Measurements from ENCODE around the gene PLEKHF1. TPM values are rescaled to one million over a fixed set of nuclear protein-coding genes. Genes with fewer than 3 reads are reported as not detected.

The PLEKHF1 gene
- polyA plus RNA-seq, 6 donors from 2014 or later, result 1.9 to 5.8 (median 2.7) TPM

DNA sequence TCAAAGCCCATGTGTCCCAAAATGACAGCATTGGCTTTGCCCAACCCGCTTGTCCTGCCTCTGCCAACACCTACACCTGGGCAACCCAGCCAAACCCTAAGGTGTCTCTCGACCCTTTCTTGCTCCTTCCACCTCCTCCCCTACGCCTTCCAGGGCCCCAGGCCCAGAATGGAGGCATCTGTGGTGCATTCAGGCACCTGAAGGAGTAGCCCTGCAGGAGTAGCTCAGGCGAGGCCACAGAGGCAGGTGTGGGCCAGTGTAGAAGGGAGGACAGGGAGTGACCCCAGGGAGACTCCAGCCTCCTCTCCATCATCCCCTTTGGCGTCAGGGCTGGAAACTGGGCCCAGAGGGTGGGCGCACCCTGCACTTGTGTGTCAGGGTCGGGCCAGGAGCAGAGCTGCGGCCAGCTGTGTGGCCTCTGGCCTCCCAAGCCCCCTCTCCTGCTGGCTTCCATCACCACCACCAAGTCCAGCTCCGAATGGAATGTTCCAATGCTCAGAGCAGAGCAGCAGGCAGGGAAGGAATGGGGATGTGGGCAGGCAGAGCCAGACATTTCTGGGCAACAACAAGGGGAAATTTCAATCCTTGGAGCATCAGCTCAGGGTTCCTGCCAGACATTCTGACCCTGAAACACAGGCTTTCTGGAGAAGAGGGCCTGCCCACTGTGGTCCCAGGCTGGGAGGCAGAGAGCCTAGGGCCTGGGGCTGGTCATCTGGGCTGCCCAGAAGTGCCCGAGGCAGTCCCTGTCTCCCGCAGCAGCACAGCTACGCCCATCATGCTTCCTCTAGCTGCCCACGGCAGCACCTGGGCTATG is 16.4 kb downstream of the PLEKHF1 start:
- no peaks in the 10 kb centered on the region for H3K36me3 Mint-ChIP-seq
- ATAC-seq (ENCODE audit: low read depth in 2 of 2), result no peak
- H3K27ac Mint-ChIP-seq, result peak overlapping the region in 4 of 6 donors; percentile 72 to 92 (median 86)
- no peak for DNase-seq
- H3K4me3 Mint-ChIP-seq, result peak overlapping the region in 4 of 8 donors; percentile 36 to 78 (median 56)
- H3K4me1 Mint-ChIP-seq, result peaks cover 17 to 40% (median 23%) of the 10 kb centered on the region in 3 donors
- no peaks in the 10 kb centered on the region for H3K9me3 Mint-ChIP-seq
- H3K27me3 Mint-ChIP-seq, result peaks cover 0 to 7% (median 0%) of the 10 kb centered on the region in 3 donors

DNA sequence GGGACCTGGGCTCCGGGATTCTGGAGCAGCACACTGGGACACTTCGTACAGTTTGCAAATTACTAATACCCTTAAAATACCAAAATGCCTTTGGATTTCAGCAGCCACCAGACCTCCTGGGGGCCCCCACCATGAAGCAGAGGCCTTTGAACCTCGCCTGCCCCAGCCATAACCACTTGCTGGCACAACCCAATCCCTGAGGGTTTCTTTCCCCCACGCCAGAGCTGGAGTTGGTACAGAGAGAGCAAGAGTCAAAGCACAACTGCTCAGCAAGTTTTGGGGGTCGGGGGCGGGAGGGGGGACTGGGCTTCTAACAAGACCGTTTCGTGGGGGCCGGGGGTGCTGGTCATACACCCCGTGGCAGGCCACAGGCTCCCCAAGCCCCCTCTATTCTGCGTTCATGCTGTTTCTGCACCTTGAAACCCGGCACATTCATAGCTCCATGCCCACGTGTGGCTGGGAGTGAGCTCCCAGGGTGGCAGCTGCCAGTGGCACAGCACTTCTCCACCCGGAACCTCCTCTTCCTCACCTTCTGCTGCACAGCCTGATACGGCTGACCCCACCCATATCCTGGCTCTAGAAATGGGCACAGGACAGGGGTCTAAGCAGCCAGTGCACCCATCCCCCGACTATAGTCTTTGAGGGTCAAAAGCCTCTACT is 17.1 kb downstream of the PLEKHF1 start:
- Mint-ChIP-seq H3K36me3 (no peaks in the 10 kb centered on the region), H3K27me3 (peaks cover 0 to 7% (median 6%) of the 10 kb centered on the region in 3 donors), H3K4me3 (peak overlapping the region in 1 of 8 donors; percentile 63), H3K27ac (peak overlapping the region in 2 of 6 donors; percentile 57 to 70), H3K9me3 (peaks cover 0 to 1% (median 0%) of the 10 kb centered on the region in 7 donors), H3K4me1 (peaks cover 14 to 35% (median 23%) of the 10 kb centered on the region in 3 donors)
- DNase-seq, result no peak
- ATAC-seq (ENCODE audit: low read depth in 2 of 2), result no peak

DNA sequence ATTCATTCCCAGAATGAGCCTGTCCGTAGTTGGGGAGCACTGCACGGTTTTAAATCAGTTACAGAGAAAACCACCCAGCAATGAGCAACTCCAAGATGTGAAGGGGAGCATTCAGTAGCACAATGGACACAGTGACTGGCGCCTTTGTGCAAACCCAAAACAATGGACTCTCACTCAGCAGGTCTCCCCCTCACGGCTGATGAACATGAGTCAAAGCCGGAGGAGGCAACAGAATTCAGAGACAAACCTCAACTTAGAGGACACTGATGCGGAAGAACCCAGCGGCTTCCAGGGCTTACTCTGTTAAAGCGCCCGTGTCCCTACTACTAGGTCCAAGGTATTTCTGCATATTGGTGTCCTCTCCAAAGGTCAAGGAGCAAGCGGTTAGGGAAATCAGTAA is 17.7 kb downstream of the PLEKHF1 start:
- no peaks in the 10 kb centered on the region for H3K36me3 Mint-ChIP-seq
- DNase-seq (no peak), ATAC-seq (ENCODE audit: low read depth in 2 of 2) (no peak)
- H3K27me3 Mint-ChIP-seq, result peaks cover 0 to 7% (median 6%) of the 10 kb centered on the region in 3 donors
- peaks cover 0 to 1% (median 0%) of the 10 kb centered on the region in 7 donors for H3K9me3 Mint-ChIP-seq
- peak overlapping the region in 2 of 6 donors; percentile 15 to 57 for H3K27ac Mint-ChIP-seq
- no peak overlapping the region for H3K4me3 Mint-ChIP-seq
- H3K4me1 Mint-ChIP-seq, result peaks cover 14 to 35% (median 23%) of the 10 kb centered on the region in 3 donors

DNA sequence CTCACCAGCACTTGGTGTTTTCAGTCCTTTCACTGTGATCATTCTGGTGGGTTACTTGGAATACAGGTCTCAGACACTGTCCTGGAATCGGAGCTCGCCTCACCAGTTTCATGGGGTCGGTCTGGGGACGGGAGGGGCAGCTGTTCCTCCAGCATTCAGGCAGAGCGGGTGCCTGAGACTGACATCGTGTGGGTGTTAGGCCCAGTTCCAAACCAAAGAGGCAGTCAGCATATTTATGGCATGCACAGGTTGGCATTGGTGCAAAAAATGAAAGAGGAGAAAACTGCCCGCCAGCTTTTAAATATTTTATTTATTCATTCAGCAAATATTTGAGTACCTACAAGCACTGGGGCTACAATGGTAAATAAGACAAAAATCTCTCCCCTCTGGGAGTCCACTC is 20.1 kb downstream of the PLEKHF1 start:
- DNase-seq (no peak), ATAC-seq (ENCODE audit: low read depth in 2 of 2) (no peak)
- H3K4me1 Mint-ChIP-seq, result peaks cover 8 to 25% (median 18%) of the 10 kb centered on the region in 3 donors
- peaks cover 0 to 4% (median 0%) of the 10 kb centered on the region in 7 donors for H3K9me3 Mint-ChIP-seq
- no peak overlapping the region for H3K27ac Mint-ChIP-seq
- peaks cover 0 to 6% of the 10 kb centered on the region in 2 donors for H3K36me3 Mint-ChIP-seq
- H3K27me3 Mint-ChIP-seq, result peaks cover 0 to 7% (median 6%) of the 10 kb centered on the region in 3 donors
- H3K4me3 Mint-ChIP-seq, result no peak overlapping the region

DNA sequence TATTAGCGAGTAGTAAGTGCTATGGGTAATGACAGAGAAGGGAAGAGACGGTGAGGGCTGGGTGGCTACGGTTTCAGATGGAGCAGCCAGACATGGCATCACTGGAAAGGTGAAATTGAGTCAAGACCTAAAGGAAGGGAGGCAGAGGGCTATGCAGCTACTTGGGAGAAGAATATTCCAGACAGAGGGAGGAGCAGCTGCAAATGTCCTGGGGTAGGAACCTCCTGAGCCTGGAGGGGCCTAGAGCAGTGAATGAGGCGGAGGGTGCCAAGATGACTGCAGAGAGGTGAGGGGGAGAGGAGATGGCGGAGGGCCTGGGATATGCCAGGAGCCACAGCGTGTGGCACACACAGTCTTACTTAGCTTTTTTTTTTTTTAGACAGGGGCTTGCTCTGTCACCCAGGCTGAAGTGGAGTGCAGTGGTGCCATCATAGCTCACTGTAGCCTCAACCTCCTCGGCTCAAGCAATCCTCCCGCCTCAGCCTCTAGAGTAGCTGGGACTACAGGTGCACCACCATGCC is 21.1 kb downstream of the PLEKHF1 start:
- ATAC-seq (ENCODE audit: low read depth in 2 of 2), result no peak

DNA sequence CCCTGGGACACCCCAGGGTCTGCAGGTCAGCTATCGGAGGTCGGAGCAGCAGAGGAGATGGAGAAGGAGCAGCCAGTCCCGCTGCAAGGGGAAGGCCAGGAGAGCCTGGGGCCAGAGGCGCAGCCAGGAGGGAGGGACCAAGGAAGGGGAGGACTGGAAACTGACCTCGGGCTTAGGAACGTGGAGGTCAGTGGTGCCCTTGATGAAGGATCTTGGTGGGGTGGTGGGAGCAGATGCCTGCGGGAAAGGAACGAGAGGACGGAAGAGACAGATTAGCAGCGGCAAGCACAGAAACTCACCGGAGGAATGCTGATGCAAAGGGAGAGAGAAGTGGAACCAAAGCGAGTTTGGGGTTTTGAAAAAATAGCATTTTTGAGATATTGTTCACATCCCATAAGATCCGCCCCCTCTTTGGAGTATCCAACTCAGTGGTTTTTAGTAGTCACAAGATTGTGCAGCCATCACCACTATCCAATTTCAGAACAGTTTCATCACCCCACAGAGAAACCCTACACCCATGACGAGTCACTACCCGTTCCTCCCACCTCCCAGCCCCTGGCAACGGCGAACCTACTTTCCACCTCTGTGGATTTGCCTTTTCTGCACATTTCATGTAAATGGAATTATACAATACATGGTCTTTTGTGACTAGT is 22.1 kb downstream of the PLEKHF1 start:
- peak overlapping the region in 2 of 6 donors; percentile 39 to 57 for H3K27ac Mint-ChIP-seq
- H3K9me3 Mint-ChIP-seq, result peaks cover 0 to 4% (median 0%) of the 10 kb centered on the region in 7 donors
- H3K27me3 Mint-ChIP-seq, result peaks cover 0 to 7% (median 6%) of the 10 kb centered on the region in 3 donors
- H3K36me3 Mint-ChIP-seq, result peaks cover 0 to 6% of the 10 kb centered on the region in 2 donors
- DNase-seq (no peak), ATAC-seq (ENCODE audit: low read depth in 2 of 2) (no peak)
- H3K4me1 Mint-ChIP-seq, result peaks cover 0 to 18% (median 11%) of the 10 kb centered on the region in 3 donors
- no peak overlapping the region for H3K4me3 Mint-ChIP-seq

More for the DNA sequence above, 21.1 kb downstream of the PLEKHF1 start:
- H3K27ac Mint-ChIP-seq, result peak overlapping the region in 1 of 6 donors; percentile 14
- peaks cover 0 to 4% (median 0%) of the 10 kb centered on the region in 7 donors for H3K9me3 Mint-ChIP-seq
- peaks cover 0 to 7% (median 6%) of the 10 kb centered on the region in 3 donors for H3K27me3 Mint-ChIP-seq
- no peak for DNase-seq
- peaks cover 0 to 6% of the 10 kb centered on the region in 2 donors for H3K36me3 Mint-ChIP-seq
- H3K4me1 Mint-ChIP-seq, result peaks cover 2 to 19% (median 15%) of the 10 kb centered on the region in 3 donors
- H3K4me3 Mint-ChIP-seq, result no peak overlapping the region

DNA sequence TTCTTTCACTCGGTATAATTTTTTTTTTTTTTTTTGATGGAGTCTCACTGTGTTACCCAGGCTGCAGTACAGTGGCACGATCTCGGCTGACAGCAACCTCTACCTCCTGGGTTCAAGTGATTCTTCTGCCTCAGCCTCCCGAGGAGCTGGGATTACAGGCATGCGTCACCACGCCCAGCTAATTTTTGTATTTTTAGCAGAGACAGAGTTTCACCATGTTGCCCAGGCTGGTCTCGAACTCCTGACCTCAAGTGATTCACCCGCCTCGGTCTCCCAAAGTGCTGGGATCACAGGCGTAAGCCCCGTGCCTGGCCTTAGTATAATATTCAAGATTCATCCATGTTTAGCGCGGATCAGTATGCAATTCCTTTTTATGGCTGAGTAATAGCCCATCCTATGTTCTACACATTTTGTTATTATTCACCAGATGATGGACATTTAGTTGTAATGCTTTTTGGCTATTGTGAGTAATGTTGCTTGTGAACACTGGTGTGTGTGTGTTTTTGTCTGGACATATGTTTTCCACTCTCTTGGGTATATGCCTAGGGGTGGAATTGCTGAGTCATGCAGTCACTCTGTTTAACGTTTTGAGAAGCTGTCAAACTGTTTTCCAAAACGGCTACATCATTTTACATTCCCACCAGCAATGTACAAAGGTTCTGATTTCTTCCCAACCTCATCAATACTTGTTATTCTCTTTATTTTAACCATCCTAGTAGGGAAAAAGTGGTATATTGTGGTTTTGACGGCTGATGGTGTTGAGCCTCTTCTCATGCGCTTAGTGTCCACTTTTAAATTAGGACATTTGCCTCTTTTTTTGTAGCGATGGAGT is 22.9 kb downstream of the PLEKHF1 start:
- DNase-seq (no peak), ATAC-seq (ENCODE audit: low read depth in 2 of 2) (no peak)
- Mint-ChIP-seq H3K27ac (no peak overlapping the region), H3K4me3 (no peak overlapping the region), H3K36me3 (peaks cover 0 to 6% of the 10 kb centered on the region in 2 donors), H3K9me3 (peaks cover 0 to 4% (median 0%) of the 10 kb centered on the region in 7 donors), H3K27me3 (peaks cover 0 to 7% (median 6%) of the 10 kb centered on the region in 3 donors), H3K4me1 (peaks cover 0 to 20% (median 11%) of the 10 kb centered on the region in 3 donors)

DNA sequence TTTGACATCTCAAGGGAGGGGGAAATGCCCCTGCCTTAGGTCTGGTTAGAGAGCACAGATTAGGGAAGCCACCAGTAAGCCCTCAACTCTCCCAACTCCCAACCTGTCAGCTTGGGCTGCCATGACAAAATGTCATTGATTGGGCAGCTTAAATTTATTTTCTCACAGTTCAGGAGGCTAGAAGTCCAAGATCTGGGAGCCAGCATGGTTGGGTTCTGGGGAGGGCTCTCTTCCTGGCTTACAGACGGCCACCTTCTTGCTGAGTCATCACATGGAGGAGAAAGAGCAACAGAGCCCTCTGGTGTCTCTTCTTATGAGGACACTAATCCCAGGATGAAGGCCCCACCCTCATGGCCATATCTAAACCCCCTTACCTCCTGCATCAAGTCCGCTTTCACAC is 25.6 kb downstream of the PLEKHF1 start:
- Mint-ChIP-seq H3K9me3 (peaks cover 0 to 4% (median 0%) of the 10 kb centered on the region in 7 donors), H3K4me1 (peaks cover 19 to 42% (median 38%) of the 10 kb centered on the region in 3 donors), H3K27ac (peak overlapping the region; percentile 20 to 64 (median 42)), H3K36me3 (peaks cover 0 to 6% of the 10 kb centered on the region in 2 donors), H3K27me3 (peaks cover 0 to 7% (median 6%) of the 10 kb centered on the region in 3 donors), H3K4me3 (no peak overlapping the region)
- DNase-seq, result no peak
- ATAC-seq (ENCODE audit: low read depth in 2 of 2), result peak in 1 of 2 donors; percentile 22

DNA sequence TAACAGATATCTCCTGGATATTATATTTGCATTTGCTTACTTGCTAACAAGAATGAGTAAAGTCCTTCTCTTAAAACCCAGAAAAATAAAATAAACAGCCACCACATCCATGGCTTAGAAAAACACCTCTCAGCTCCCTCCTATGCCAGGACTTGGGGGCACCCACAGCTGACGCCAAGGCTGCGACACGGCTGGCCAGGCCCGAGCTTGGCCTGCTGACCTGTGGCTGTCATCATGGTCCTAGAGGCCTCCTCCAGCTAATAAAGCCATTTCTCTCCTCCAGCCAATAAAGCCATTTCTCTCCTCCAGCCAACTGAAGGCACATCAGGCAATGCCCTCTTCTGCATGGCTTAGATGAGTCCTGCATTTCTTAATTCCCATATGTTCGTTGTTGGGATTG is 28.9 kb downstream of the PLEKHF1 start:
- Mint-ChIP-seq H3K4me1 (peaks cover 22 to 43% (median 42%) of the 10 kb centered on the region in 3 donors), H3K4me3 (peak overlapping the region in 1 of 8 donors; percentile 6), H3K27ac (peak overlapping the region; percentile 44 to 92 (median 76)), H3K36me3 (peaks cover 0 to 6% of the 10 kb centered on the region in 2 donors), H3K27me3 (no peaks in the 10 kb centered on the region), H3K9me3 (peaks cover 0 to 4% (median 0%) of the 10 kb centered on the region in 7 donors)
- ATAC-seq (ENCODE audit: low read depth in 2 of 2) (no peak), DNase-seq (no peak)

DNA sequence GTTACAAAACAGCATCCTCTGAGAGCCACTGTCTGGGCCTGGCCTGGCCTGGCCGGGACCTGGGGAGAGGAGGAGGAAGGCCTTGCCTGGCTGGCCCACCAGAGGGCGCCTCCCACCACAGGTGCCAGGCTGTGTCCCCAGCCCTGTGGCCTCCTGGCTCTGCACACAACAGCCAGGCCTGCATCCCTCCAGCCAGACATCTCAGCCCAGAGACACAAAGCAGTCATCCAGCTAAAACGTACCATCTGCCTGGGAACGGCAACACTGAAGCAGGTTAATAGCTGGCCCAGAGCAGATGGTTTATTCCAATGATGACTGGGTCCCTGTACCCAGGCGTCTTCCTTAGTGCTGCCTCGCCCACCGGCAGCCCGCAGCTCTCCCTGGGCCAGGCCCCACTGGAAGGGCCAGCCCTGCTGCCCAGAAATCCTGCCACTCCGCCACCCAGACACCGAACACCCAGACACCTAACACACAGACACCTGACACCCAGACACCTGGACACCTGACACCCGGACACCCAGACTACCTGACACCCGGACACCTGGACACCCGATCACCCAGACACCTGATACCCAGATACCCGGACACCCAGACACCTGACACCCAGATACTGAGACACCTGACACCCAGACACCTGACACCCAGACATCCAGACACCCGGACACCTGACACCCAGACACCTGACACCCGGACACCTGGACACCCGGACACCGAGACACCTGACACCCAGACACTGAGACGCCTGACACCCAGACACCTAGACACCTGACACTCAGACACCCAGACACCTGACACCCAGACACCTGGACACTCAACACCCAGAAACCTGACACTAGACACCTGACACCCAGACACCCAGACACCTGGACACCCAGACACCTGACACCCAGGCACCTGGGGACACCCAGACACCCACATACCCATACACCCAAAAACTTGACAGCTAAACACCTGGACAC is 29.7 kb downstream of the PLEKHF1 start:
- ATAC-seq (ENCODE audit: low read depth in 2 of 2) (peak; percentile 93 to 96), DNase-seq (peak; percentile 67)
- H3K4me3 Mint-ChIP-seq, result peak overlapping the region in 1 of 8 donors; percentile 35
- no peaks in the 10 kb centered on the region for H3K9me3 Mint-ChIP-seq
- peaks cover 22 to 39% (median 38%) of the 10 kb centered on the region in 3 donors for H3K4me1 Mint-ChIP-seq
- H3K27ac Mint-ChIP-seq, result peak overlapping the region; percentile 69 to 92 (median 80)
- H3K36me3 Mint-ChIP-seq, result no peaks in the 10 kb centered on the region
- no peaks in the 10 kb centered on the region for H3K27me3 Mint-ChIP-seq

DNA sequence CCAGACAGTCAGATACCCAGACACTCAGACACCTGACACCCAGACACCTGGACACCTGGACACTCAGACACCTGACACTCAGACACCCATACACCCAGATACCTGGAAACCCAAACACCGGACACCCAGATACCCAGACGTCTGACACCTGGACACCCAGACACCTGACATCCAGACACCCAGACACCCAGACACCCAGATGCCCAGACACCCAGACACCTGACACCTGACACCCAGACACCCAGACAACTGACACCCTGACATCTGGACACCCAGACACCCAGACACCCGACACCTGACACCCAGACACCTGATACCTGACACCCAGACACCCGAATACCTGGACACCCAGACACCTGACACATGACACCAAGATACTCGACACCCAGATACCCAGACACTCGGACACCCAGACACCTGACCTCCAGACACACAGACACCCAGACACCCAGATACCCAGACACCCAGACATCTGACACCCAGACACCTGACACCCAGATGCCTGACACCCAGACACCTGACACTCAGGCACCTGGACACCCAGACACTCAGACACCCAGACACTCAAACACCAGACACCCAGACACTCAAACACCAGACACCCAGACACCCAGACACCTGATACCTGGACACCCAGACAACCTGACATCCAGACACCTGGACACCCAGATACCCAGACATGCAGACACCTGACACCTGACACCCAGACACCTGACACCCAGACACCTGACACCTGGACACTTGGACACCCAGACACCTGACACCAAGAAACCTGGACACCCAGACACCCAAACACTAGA is 30.7 kb downstream of the PLEKHF1 start:
- no peaks in the 10 kb centered on the region for H3K9me3 Mint-ChIP-seq
- ATAC-seq (ENCODE audit: low read depth in 2 of 2) (no peak), DNase-seq (no peak)
- peak overlapping the region; percentile 11 to 95 (median 66) for H3K27ac Mint-ChIP-seq
- peaks cover 22 to 36% (median 35%) of the 10 kb centered on the region in 3 donors for H3K4me1 Mint-ChIP-seq
- H3K27me3 Mint-ChIP-seq, result no peaks in the 10 kb centered on the region
- no peaks in the 10 kb centered on the region for H3K36me3 Mint-ChIP-seq
- peak overlapping the region in 1 of 8 donors; percentile 47 for H3K4me3 Mint-ChIP-seq
